GM19328 (cell line): ENCODE data around the gene NRARP.
A peak's percentile ranks its signal among the peaks of the same experiment; 100 is the strongest.

Experiments
- ATAC-seq: cut with Tn5 transposase; IDR thresholded peaks from one replicate; pipeline ENCODE4 v1.9.1; 2021; ENCODE audit warnings: mild to moderate bottlenecking, moderate library complexity; ENCODE audit not compliant: unreplicated experiment

NRARP gene

DNA sequence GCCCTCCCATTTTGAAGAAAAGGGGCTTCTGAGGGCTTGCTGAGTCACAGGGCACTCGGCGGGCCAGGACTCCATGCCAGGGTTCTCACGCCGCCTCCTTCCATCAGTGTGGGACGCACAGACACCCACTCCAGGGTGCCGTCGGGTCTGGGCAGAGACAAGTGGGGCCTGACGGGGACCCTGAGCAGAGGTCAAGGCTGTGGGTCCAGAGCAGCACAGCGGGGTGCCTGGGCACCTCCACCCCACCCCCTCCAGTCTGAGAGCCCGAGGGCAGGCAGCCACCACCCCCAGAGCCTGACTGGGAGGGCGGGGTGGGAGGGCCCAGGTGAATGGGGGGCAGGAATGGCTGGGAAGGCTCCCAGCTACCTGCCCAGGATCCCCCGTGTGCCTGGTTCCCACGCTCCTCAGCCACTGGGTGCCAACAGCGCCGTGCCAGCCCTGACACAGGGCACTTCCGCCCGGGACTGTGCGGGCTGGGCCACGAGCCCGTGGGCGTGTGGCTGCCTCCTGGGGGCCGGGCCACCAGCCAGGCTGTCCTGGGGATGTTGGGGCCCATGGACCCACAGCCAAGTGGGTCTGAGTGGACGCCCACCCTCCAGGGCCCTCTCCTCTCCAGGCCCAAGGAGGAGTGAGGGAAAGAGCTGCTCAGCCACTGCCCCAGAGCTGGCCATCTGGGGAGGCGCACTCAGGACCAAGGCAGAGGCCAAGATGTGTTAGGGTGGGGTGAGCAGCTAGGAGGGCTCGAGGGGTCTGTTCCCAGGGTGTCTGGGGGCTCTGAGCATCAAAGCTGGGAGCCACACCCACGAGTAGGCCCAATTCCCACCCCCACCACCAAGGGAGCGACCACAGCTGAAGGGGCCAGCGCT lies 10.1 kb upstream of the NRARP start:
- ATAC-seq, result no peak

DNA sequence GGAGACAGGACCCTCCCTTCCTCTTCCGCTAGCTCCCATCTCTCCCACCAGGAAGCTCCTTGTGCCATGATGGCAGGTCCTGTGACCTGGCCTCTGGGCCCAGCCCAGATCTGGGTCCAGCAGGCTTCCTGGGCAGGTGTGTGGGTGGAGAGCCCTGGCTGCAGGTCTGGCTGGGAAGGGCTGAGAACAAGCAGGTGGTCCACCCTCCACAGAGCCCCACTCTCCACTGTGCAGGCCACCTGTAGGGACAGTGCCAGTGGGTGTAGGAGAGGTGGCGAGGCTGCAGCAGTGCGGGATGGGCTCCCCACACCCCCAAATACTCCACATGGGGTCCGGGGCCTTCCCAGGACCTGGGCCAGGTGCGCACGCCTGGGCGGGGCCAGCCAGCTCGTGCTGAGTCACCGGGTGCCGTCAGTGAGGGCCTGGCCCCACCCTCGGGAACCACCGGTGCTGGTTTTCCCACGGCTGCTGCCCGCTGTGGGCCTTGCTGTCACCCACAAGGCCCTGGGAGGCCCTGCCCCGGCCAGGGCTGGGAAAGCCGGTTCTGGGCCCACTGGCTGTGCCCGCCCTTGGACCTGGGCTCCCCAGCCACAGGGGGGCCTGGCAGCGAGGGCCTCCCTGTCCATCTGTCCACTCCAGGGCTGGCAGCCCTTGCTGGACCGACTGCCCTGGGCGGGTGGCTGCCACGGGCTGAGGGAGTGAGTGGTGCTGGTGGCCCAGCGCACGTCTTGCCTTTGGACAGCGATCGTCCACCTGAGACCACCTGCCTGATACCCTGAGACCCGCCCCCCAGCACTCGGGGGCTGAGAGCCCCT lies 9.3 kb upstream of the NRARP start:
- ATAC-seq, result no peak

DNA sequence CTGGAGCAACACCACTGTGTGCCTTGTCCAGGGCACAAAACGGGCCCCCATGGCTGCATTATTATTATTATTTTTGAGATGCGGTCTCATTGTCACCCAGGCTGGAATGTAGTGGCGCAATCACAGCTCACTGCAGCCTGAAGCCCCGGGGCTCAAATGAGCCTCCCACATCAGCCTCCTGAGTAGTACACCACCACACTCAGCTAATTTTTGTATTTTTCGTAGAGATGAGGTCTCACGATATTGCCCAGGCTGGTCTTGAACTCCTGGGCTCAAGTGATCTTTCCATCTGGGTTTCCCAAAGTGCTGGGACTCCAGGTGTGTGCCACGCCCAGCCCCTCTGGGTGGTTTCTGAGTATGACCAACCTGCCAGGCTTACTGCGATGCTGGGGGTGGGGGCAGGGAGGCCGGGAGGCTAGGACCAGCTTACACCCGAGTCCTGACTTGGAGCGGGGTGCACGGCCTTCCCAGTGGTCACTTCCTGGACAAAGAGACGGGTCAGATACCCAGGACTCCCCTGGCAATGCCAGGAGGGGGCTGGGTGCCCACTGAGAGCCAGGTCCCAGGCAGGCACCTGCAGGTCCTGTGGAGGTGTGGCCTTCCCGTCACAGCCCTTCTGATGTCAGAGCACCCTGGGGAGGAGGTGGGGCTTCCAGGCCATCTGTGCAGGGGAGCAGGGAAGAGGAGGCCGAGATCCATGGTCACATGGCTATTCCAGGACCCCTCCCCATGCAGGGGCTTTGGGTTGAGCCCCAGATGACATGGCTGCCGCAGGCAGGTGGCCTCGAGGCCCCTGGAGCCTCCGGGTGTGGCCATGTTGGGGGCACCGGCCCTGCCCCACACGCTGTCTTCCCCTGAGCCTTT lies 8.3 kb upstream of the NRARP start:
- ATAC-seq, result no peak

DNA sequence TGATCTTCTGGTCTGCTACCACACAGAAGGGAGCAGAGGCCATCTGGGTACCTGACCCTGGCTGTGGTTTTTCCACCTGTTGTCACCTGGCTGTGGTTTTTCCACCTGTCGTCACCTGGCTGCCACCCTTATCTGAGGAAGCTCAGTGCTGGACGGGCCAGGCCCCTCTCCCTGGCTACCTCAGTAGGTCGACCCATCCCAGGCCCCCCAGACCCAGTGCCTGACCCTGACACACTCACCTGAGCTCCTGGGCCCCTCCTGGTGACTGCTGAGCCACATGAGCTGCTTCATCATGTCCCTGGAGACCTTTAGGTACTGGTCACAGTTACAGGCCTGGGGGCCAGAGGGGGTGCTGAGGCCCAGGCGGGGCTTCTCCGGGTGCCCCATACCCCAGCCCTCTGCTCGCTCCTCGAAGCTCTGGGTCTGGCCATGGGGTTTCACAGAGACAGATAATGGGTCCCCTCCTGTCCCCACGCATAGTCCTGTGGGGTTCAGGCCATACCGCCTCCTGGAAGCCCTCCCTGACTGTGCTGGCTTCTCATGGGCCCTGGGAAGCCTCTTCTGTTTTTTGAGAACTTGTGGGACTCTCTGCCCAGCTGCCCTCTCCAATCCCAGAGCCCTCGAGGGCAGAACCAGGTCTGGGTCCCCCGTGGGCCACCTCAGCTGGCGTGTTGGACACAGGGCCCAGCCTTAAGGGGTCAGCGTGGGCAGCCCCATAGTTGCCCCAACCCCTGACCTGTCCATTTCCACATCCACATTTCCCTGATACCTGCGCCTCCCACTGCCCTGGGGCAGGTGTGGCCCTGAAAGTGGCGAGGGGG lies 7.5 kb upstream of the NRARP start:
- ATAC-seq, result no peak

DNA sequence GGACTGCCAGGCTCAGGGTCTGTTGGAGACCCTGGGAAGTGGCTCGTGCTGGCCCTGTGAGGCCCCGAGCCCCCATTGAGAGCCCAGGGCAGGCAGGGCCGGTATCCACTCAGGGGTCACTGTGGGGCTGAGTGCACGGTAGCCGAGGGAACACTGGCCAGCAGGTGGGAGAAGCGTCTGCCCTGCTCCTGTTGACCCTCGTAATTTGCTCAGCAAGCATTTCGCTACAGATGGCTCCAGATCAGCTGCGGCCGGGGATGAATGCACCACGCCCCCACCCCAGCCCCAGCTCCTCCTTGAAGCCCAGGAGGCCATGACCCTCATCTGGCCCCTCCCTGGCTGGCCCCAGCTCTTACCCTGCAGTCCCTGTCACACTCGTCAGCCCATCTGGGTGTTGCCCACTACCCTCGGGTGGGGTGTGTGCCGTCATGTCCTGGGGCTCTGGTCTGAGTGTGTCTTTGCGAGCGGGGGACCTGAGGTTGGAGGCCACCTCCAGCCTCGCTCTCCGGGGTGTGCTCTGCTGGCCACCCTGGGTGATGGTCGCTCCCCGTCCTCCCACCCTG lies 6.1 kb upstream of the NRARP start:
- ATAC-seq, result no peak

DNA sequence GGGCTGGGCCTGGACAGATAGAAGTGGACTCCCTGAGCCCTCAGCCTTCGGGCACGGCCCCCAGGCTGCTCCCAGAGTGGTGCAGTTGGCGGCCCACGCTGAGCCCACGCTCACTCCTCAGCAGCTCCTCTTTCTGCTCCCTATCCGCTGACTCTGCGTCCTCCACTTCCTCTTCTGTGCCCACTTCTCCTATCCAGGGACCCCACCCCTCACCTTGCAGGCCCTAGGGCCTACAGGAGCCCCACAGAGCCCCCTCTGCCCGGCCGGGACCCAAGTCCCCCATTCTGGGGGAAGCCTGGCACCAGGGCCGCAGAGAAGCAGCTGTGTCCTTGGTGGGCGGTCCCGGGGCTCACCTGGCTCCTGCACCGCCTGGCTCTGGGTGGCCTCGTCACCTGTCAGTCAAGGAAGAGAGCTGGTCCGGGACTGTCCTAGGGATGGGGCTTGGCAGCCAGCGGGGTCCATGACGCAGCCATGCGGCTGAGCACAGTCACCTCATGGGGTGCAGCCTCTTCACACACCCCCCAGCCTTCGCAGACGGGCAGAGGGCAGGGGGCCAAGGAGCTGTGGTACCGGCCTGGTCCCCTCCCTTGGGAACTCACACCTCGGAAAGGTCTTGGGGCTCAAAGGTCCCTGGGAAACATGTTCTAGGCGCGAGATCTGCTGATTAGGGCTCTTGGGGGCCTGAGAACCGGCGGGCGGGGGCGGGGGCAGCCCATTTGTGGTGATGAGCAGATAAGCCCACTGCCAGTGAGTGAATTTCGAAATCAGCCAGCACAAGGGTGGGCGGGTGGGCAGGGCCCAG lies 5.4 kb upstream of the NRARP start:
- ATAC-seq, result no peak

DNA sequence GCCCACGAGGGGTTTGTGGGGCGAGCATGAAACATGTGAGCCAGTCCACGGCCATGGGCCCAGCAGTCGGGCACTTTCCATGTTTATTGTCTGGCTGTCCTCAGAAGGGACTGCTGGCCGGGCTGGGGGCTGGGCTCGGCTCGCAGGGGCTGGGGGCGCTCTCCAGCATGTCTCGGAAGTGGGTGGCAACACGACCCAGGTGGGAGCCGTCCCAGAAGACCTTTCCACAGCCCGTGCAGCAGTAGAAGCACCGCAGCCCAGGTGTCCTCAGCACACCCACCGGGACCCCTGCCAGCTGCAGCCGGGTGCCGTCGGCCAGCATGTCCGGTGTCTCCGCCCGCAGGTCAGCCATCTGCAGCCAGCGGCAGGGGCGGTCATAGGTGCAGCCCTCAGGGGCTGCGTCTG lies 4.8 kb upstream of the NRARP start:
- ATAC-seq, result no peak

DNA sequence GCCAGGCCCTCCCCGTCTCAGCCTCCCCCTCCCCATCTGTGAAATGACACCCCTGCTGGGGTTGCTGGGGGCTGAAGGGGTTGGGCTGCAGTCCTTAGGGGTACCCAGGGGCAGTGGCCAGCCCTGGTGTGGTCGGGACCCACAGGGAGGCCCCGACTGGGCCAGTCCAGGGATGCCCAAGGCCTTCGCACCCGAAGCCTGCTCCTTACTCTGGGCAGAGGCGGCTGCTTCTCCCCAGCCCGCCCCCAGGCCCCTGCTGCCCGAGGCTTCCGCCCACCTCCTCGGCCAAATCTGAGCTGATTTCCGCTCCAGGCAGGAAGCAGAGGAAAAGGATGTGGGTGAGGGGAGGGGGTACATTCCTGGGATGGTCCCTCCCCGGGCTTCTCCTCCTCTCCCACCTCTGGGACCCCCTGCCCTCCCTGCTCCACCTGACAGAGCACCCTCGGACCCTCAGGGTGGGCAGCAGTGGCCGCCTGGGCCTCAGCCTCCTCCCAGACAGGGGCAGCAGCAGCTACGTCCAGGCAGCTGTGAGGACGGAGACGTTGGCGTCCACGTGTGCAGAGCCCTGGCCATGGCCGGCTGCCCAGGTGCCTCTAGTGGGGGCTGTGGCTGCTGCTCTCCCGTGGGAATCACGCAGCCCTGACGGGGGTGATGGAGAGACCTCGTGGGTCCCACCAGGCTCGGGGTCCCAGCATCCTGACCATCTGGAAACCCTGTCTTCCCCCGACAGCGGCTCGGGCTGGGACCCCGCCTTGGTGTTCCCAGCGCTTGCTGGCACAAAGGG lies 4.2 kb upstream of the NRARP start:
- no peak for ATAC-seq

DNA sequence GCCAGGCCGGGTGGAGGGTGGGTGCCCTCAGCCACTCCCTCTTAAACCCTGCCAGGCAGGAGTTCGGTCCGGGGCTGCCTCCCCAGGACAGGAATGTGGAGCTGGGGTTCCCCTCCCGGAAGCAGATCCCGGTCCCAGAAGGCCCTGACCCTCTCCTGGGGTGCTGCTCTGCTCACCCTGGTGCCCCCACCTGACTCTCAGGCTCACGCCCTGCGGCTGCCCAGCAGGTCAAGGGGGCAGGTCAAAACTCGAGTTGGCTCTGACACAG lies 3.7 kb upstream of the NRARP start:
- no peak for ATAC-seq

DNA sequence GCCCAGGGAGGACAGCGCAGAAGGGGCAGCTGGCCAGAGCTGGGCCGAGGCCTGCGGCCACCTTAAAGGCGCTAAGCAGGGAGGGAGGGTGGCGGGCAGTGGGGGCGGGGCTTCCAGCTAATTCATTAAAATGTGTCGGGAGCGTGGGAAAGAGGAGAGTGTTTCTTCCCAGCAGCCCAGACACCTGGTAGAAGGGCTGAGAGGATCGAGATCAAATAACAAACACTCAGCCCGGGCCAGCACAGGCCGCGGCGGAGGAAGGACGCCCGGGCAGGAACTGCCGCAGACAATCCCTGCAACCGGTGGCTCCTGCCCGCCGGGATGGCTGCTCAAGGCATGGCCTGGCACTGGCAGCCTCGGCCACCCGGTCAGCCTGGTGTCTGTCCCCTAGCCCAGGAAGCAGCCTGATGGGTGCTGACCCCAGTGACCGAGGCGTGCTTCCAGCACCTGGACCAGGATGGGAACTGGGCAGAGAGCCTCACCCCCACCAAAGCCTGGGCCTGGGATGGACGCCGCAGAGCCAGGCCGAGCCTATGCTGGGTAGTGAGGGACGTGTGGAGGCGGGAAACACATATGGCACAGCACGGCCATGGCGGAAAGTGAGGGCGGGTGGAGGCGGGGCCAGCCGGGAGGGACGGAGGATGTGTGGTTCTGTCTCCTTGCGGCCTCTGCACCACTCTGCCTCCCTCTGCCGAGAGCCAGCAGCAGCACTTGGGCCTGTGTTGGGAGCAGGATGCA lies 3.2 kb upstream of the NRARP start:
- no peak for ATAC-seq

DNA sequence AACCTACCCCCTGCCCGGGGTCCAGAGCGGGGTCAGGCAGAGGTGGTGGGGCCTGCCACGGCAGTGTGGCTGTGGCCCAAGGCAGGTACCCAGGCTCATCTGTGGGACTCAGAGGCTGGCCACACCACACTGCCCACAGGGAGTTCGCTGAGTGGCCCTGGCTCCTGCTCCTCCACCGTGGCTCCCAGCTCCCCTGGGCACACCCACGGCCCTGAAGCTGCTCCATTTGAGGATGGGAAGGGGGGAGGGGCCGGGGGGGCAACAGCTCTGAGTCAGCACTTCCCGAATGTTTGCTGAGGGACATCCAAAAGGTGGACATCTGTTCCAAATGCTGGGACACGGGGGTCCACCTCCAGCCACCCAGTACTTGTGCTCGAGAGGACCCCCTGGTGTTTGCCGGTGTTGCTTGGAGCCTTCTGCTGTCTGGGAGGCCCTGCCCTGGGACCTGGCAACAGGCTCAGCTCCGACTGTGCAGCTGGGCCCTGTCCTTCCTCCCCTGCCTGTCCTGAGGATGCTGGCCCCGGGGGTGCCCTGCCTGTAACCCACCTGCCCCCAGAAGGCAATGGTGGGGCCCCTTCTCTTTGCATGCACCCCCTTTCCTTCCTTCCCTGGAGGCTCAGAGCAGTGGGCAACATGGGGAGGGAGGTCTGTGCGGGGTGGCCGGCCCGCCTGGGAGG lies 2.5 kb upstream of the NRARP start:
- no peak for ATAC-seq

DNA sequence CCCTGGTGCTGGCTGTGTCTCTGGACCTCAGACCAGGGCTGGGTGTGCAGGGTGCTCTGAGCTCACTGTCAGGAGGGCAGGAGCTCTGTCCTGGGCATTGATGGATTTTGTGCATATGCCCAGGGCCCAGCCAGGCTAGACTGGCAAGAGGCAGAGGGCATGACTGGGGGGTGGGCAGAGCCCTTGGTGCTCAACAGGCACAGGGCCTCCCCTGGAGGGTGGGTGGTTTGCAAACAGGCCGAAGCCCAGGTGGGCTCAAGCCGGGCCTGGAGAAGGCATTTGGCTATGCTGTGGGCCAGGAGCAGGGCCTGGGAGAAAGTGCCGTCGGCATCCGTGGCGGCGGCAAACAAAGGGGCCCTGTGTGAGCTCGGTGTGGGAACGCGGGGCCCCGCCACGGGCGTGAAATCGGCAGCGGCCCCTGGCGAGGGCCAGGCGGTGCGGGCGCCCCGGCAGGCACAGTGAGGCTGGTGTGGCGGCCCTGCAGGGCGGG lies 1.9 kb upstream of the NRARP start:
- ATAC-seq, result no peak

DNA sequence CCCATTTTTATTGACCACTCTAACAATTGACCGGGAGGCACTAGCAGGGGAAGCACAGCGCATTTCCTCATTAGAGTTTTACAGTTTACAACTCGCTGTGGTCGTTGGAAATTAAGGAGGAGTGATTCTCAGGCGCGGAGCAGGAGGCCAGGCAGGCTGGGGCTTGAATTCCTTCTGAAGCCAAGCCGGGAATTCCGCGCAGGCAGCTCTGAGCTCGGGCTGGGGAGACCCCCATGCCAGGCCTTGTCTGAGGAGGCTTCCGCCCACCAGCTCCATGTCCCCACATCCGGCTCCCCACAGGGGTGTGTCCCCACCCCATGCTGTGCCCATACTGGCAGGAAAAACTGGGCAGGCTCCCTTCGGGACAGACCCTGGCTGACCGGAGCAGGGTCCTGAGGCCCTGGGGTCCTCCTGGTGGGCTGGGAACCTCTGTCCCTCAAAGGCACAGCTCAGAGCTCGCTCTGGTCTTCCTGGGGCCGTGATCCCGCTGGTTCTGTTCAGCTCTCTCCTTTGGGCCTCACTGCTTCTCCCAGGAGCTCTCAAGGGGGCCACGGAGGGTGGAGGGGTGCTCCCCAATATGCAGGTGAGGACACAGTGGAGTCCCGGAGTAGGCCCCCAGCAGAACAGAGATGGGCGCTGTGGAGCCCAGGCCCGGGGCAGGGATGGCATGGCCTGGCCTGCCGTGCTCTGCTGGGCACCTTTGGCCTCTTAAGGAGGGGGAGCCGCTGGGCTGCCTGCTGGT lies 1.3 kb upstream of the NRARP start:
- no peak for ATAC-seq

DNA sequence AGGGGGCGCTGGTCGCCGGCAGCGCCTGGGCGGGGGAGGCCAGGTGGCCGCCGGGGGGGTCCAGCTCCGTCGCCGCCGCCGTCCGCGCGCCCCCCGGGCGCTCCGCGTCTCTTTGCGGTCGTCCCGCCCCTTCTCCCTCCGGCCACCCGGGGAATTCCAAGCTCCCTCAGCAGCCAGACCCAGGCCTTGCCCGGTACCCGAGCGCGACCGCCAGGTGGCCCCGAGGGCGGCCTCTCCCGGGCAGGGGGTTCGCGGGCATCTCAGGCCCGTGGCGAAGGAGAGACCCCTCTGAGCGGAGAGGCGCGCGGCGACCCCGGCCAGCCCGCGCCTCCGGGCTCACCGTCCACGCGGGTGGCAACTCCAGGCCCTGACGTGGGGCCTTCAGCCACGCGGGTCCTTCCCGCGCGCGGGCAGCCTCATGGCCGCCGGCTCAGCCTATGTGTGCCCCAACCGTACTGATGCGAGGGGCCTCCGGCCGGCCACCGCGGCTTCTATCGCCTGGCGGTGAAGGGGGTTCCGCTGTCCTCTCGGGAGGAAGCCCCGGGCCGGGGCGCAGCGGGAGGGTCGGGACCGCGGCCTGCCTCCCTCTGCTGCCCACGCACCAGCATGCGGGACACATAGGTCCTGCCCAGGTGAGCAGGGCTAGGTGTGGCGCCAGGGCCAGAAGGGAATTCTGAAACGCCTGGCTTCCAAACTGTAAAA lies 529 bp upstream of the NRARP start:
- peak; percentile 23 for ATAC-seq

DNA sequence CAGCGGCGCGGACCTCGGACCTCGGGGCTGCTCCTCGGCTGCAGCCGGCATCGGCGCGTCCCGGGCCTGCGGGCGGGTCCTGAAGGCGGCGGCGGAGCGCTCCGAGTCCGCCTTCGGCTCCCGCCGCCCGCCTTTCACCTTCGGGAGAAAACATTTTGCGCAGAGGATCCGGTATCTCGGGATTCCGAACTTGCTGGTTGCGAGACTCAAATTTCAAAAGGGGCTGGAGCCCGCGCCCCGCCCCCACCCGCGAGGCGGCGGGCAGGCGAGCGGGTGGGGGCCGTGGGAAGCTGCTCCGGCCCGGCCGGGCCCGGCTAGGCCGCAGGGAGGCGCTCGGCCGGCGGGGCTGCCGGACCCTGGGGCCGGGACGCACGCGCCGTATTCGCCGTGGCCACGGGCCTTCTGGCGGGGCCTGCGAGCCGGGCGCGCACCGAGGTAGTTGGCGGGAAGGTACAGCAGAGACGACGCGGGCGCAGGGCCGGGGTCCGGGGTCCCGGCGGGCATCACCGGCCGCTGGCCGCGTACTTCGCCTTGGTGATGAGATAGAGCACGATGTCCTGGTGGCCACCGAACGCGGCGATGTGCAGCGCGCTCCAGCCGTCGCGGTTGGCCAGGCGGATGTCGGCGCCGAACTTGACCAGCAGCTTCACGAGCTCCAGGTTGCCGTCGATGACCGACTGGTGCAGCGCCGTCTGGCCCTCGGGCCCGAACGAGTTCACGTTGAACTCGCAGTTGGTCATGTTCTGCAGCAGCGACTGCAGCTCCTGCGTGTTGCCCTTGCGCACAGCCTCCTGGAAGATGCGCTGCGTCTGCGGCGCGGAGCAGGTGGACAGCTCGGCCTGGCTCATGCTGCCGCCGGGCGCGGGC lies 757 bp downstream of the NRARP start:
- peak; percentile 2 for ATAC-seq
